H1 (cell line): ENCODE measurements around the gene FAM24B. TPM values are rescaled to one million over a fixed set of nuclear protein-coding genes. Genes with fewer than 3 reads are reported as not detected.

ENCODE experiments used
- CTCF ChIA-PET: fragments of 300-600 bp; sonication (Branson Sonifier 250); formaldehyde crosslinking; loops from one replicate; lab custom pipeline; 2021; ENCODE audit not compliant: partially characterized antibody; lab: Charles Lee
- POLR2A ChIA-PET: fragments of 300-600 bp; sonication (Branson Sonifier 250); formaldehyde crosslinking; loops from one replicate; lab custom pipeline; 2021; ENCODE audit warnings: inconsistent platforms; ENCODE audit not compliant: partially characterized antibody; lab: Charles Lee
- DNase-seq, 2 experiments: peaks; one replicate each; pipeline versions ENCODE4 v3.0.0 to v3.0.0-alpha.2; 2010 to 2022; ENCODE audit warnings: low spot score in 2 of 2, low read depth in 1 of 2, mixed read lengths in 1 of 2
- FAIRE-seq: peaks from 2 replicates; lab custom pipeline; 2011; peaks lifted over from hg19 to GRCh38; lab: Jason Lieb, UNC
- H2AFZ ChIP-seq: 2 replicates; pipeline ENCODE4 v1.8.1; 2012; ENCODE audit warnings: low read length, inconsistent platforms
- H2AK5ac ChIP-seq: 2 replicates; pipeline ENCODE4 v1.6.1; 2013; ENCODE audit warnings: low read depth, low read length
- H2BK120ac ChIP-seq: replicated peaks from 2 replicates; pipeline ENCODE3; 2013; ENCODE audit warnings: low read depth, low read length, inconsistent platforms
- H2BK12ac ChIP-seq: 2 replicates; pipeline ENCODE4 v1.6.1; 2013; ENCODE audit warnings: low read depth, low read length
- H2BK15ac ChIP-seq: 2 replicates; pipeline ENCODE4 v1.6.1; 2013; ENCODE audit warnings: low read length
- H2BK20ac ChIP-seq: 2 replicates; pipeline ENCODE4 v1.6.1; 2013; ENCODE audit warnings: low read length
- H2BK5ac ChIP-seq: 2 replicates; pipeline ENCODE4 v1.6.1; 2013; ENCODE audit warnings: low read depth, low read length
- H3K14ac ChIP-seq: 2 replicates; pipeline ENCODE4 v1.6.1; 2013; ENCODE audit warnings: inconsistent platforms; ENCODE audit not compliant: insufficient read length
- H3K18ac ChIP-seq: 2 replicates; pipeline ENCODE4 v1.6.1; 2013; ENCODE audit warnings: low read length; ENCODE audit errors: extremely low read depth
- H3K23ac ChIP-seq: 2 replicates; pipeline ENCODE4 v1.6.1; 2013; ENCODE audit warnings: inconsistent platforms; ENCODE audit not compliant: insufficient read length
- H3K23me2 ChIP-seq: 2 replicates; pipeline ENCODE4 v1.6.1; 2013; ENCODE audit warnings: low read depth, low read length
- H3K27ac ChIP-seq: 2 replicates; pipeline ENCODE4 v1.6.1; 2011; ENCODE audit warnings: low read depth, low read length, inconsistent platforms
- H3K27me3 ChIP-seq, 4 experiments: replicated peaks in 1 of 4; 1 replicate in 1 of 4; 2 replicates in 3 of 4; pipeline versions ENCODE4 v1.6.1 to v1.8.1; 2011 to 2013; ENCODE audit warnings: low read length in 3 of 4, mild to moderate bottlenecking in 3 of 4, inconsistent platforms in 2 of 4, mixed read lengths in 2 of 4, moderate library complexity in 1 of 4; ENCODE audit not compliant: control insufficient read depth in 3 of 4, insufficient read depth in 3 of 4; ENCODE audit errors: extremely low read depth in 1 of 4
- H3K36me3 ChIP-seq, 4 experiments: 2 replicates each; pipeline versions ENCODE4 v1.6.1 to v1.8.1; 2011 to 2013; ENCODE audit warnings: mild to moderate bottlenecking in 4 of 4, low read length in 3 of 4, moderate library complexity in 2 of 4, control low read depth in 1 of 4, inconsistent platforms in 1 of 4; ENCODE audit not compliant: insufficient read depth in 4 of 4, control insufficient read depth in 2 of 4
- H3K4ac ChIP-seq: replicated peaks from 2 replicates; pipeline ENCODE3; 2013; ENCODE audit warnings: low read length, low read depth, mixed read lengths, inconsistent platforms; ENCODE audit not compliant: insufficient read length
- H3K4me1 ChIP-seq, 4 experiments: replicated peaks in 1 of 4; 1 replicate in 1 of 4; 2 replicates in 3 of 4; pipeline versions ENCODE4 v1.6.1 to v1.8.1; 2011 to 2013; ENCODE audit warnings: low read length in 3 of 4, inconsistent platforms in 2 of 4, mixed read lengths in 1 of 4; ENCODE audit not compliant: insufficient read depth in 4 of 4, control insufficient read depth in 3 of 4
- H3K4me2 ChIP-seq, 2 experiments: 2 replicates each; pipeline versions ENCODE4 v1.6.1 to v1.8.1; 2011 to 2013; ENCODE audit warnings: low read depth in 2 of 2, low read length in 2 of 2, control low read depth in 1 of 2, inconsistent platforms in 1 of 2, mild to moderate bottlenecking in 1 of 2; ENCODE audit not compliant: insufficient read depth in 1 of 2
- H3K4me3 ChIP-seq, 4 experiments: fragments of 200-600, 300-600 bp in 1 of 4; sonication (generic), shearing (Covaris generic), sonication (Bioruptor Twin) in 1 of 4; 2 replicates each; pipeline versions ENCODE4 v1.5.1 to v1.8.1; 2011 to 2016; ENCODE audit warnings: low read length in 4 of 4, low read depth in 3 of 4, control low read depth in 2 of 4, inconsistent platforms in 2 of 4, mild to moderate bottlenecking in 2 of 4, mixed read lengths in 1 of 4, moderate library complexity in 1 of 4; ENCODE audit not compliant: insufficient read depth in 2 of 4; ENCODE audit errors: extremely low read depth in 1 of 4
- H3K56ac ChIP-seq: replicated peaks from 2 replicates; pipeline ENCODE3; 2013; ENCODE audit warnings: low read depth, mild to moderate bottlenecking, mixed read lengths, low read length, inconsistent platforms; ENCODE audit not compliant: insufficient read length
- H3K79me1 ChIP-seq: 2 replicates; pipeline ENCODE4 v1.6.1; 2013; ENCODE audit warnings: low read depth, low read length, control low read depth
- H3K79me2 ChIP-seq, 2 experiments: 2 replicates each; pipeline versions ENCODE4 v1.6.1 to v1.8.1; 2012 to 2013; ENCODE audit warnings: low read length in 2 of 2, mild to moderate bottlenecking in 2 of 2, inconsistent platforms in 1 of 2; ENCODE audit not compliant: insufficient read depth in 2 of 2, control insufficient read depth in 1 of 2
- H3K9ac ChIP-seq, 4 experiments: replicated peaks in 1 of 4; 1 replicate in 1 of 4; 2 replicates in 3 of 4; pipeline versions ENCODE4 v1.6.1 to v1.8.1; 2011 to 2013; ENCODE audit warnings: low read depth in 3 of 4, low read length in 3 of 4, control low read depth in 2 of 4, mild to moderate bottlenecking in 2 of 4, moderate library complexity in 2 of 4, inconsistent platforms in 1 of 4; ENCODE audit errors: extremely low read depth in 1 of 4
- H3K9me3 ChIP-seq, 2 experiments: 2 replicates each; pipeline versions ENCODE4 v1.6.1 to v1.8.1; 2012 to 2013; ENCODE audit warnings: mild to moderate bottlenecking in 2 of 2, moderate library complexity in 2 of 2, control low read depth in 1 of 2, inconsistent platforms in 1 of 2, low read depth in 1 of 2, low read length in 1 of 2, mixed read lengths in 1 of 2; ENCODE audit not compliant: insufficient read depth in 2 of 2
- H4K20me1 ChIP-seq, 2 experiments: replicated peaks in 1 of 2; 2 replicates each; pipeline versions ENCODE3 to v1.8.1; 2011 to 2013; ENCODE audit warnings: inconsistent platforms in 2 of 2, low read length in 2 of 2, mild to moderate bottlenecking in 1 of 2; ENCODE audit not compliant: insufficient read depth in 2 of 2, control insufficient read depth in 1 of 2
- H4K5ac ChIP-seq: 2 replicates; pipeline ENCODE4 v1.6.1; 2013; ENCODE audit warnings: low read length, low read depth, mixed read lengths, inconsistent platforms; ENCODE audit not compliant: insufficient read length
- H4K8ac ChIP-seq: 2 replicates; pipeline ENCODE4 v1.8.0; 2013; ENCODE audit warnings: mild to moderate bottlenecking, moderate library complexity, low read length, inconsistent platforms; ENCODE audit not compliant: insufficient read depth; ENCODE audit errors: extremely low read depth
- H4K91ac ChIP-seq: replicated peaks from 2 replicates; pipeline ENCODE3; 2013; ENCODE audit warnings: low read length, mixed read lengths, inconsistent platforms; ENCODE audit not compliant: insufficient read length
- CTBP2 ChIP-seq: IDR thresholded peaks from 2 replicates; pipeline ENCODE4 v1.7.0; 2011; ENCODE audit warnings: borderline replicate concordance, mild to moderate bottlenecking, moderate library complexity, mixed read lengths, low read length; ENCODE audit not compliant: insufficient read depth, insufficient read length
- EGR1 ChIP-seq: IDR thresholded peaks from 2 replicates; pipeline ENCODE4 v1.6.1; 2011; ENCODE audit warnings: low read depth, low read length, borderline replicate concordance
- GTF2F1 ChIP-seq: IDR thresholded peaks from 2 replicates; pipeline ENCODE4 v1.6.1; 2012; ENCODE audit warnings: low read depth, low read length, improper control_type of control experiment, borderline replicate concordance
- RXRA ChIP-seq: IDR thresholded peaks from 2 replicates; pipeline ENCODE4 v1.6.1; 2011; ENCODE audit warnings: low read depth, mild to moderate bottlenecking, low read length, moderate library complexity; ENCODE audit not compliant: insufficient read depth
- TEAD4 ChIP-seq: IDR thresholded peaks from 2 replicates; pipeline ENCODE4 v1.6.1; 2012; ENCODE audit warnings: low read depth, low read length, inconsistent platforms, mixed read lengths
- YY1 ChIP-seq: IDR thresholded peaks from 2 replicates; pipeline ENCODE4 v1.6.1; 2011; ENCODE audit warnings: low read depth, mild to moderate bottlenecking, low read length
- ZNF274 ChIP-seq: IDR thresholded peaks from 2 replicates; pipeline ENCODE4 v1.7.0; 2012; ENCODE audit warnings: low read length, borderline replicate concordance; ENCODE audit errors: extremely low read depth
- WGBS, 2 experiments: shearing (Covaris generic) in 1 of 2; methylation state at CpG; one replicate each; pipeline versions ENCODE4 v1.1.6 to v1.1.7; 2013 to 2015; ENCODE audit warnings: low lambda C conversion rate in 2 of 2, mixed read lengths in 2 of 2, inconsistent platforms in 1 of 2, low coverage in 1 of 2, missing lambda C conversion rate in 1 of 2; ENCODE audit not compliant: insufficient replicate concordance in 2 of 2, insufficient coverage in 1 of 2, insufficient read length in 1 of 2; ENCODE audit errors: extremely low coverage in 1 of 2, missing lambda C conversion rate in 1 of 2; 5-methylcytosine and 5-hydroxymethylcytosine counted together
- polyA plus RNA-seq, 7 experiments: library from polyadenylated mRNA; depleted of rRNA in 3 of 7; stranded (reverse) in 5 of 7; unstranded in 2 of 7; fragments of >200 nt in 5 of 7; fragments of 200-250 nt in 2 of 7; gene quantifications; 1 replicate in 5 of 7; 2 replicates in 1 of 7; 4 replicates in 1 of 7; pipeline versions ENCODE4 v1.2.1 to v1.2.3, GENCODE V29; 2011 to 2013; ENCODE audit warnings: missing spikeins in 2 of 7, mixed read lengths in 2 of 7
- total RNA-seq: library from RNA; stranded (reverse); fragmentation: NEBNext Ultra II Directional; extraction: Animal tissue kit (Norgen Biotek cat#: 25700); gene quantifications from 2 replicates; pipeline ENCODE4 v1.2.1, GENCODE V29; 2021
- TF ChIP-seq, protein P1 (sequence below): IDR thresholded peaks from 2 replicates; pipeline ENCODE4 v1.6.1; 2012; ENCODE audit warnings: inconsistent platforms
- TF ChIP-seq, protein P2 (sequence below): IDR thresholded peaks from 2 replicates; pipeline ENCODE4 v1.6.1; 2011; ENCODE audit warnings: low read length, improper control_type of control experiment

FAM24B gene
- total and polyA plus RNA-seq, 2 of the 8 experiments (the other 6 are each of a cell fraction or from before 2014, with no cell fraction given): 0.50 to 0.56 TPM

DNA sequence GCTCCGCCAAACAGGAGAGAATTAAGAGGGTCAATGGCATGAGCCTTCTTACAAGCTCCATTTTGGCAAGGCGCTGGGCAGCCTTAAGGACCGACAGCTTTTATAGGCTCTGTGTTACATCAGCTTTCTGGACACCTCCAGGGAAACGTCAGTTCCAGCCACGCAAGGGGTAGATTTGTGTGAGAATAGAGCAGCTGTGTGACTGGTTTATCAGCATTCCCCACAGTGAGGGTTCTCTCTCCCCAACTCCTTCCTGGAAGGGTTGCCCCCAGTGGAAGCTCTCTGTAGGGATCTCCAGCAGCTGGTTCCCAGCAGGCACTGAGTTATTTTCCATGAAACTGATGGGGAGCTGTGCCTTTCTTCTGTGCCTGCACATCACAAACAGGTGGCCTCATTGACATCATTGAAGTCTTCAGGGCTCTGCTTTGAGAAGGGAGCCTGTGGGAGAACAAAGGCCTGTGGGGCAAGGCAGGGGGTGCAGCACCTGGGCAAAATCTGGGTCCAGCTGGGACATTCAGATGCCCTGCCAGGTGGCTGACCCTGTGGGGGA, 33.5 kb downstream of the FAM24B start, which contains the start of gene CUZD1:
CUZD1 (minus strand) TSS at position 75 of the 550 bp plus-strand sequence; CDS start at position 61, 14 bp downstream.
- FAIRE-seq (peak; percentile 93), DNase-seq (peak in 1 of 2 experiments; percentile 57)
- Histone ChIP-seq H3K9me3 (peaks cover 6 to 12% of the 10 kb centered on the region in 2 experiments; a peak in 3 of 4 replicates), H3K9ac (no peak within 1 kb of the TSS; a peak in 2 of 7 replicates), H2AK5ac (0 out of 2 replicates have a peak within 1 kb of the TSS, but pooled peaks have one; percentile 93), H3K14ac (no peak within 1 kb of the TSS), H3K36me3 (peaks cover 0 to 16% (median 1%) of the 10 kb centered on the region in 4 experiments; a peak in 4 of 8 replicates), H2BK5ac (peak within 1 kb of the TSS; percentile 78; the same call in 1 of the 2 replicates), H3K4me1 (peaks cover 0 to 11% (median 6%) of the 10 kb centered on the region in 4 experiments; a peak in 4 of 7 replicates), H3K27ac (peak within 1 kb of the TSS; percentile 65; the same call in 1 of the 2 replicates), H3K79me1 (no peaks in the 10 kb centered on the region), H4K5ac (peak within 1 kb of the TSS; percentile 4), H3K23me2 (no peaks in the 10 kb centered on the region), H2AFZ (no peak within 1 kb of the TSS), H2BK15ac (no peak within 1 kb of the TSS), H3K23ac (no peak within 1 kb of the TSS), H3K4me3 (peak within 1 kb of the TSS in 1 of 4 experiments; percentile 46; a peak in 2 of 8 replicates), H3K56ac (peak within 1 kb of the TSS; percentile 54), H4K20me1 (no peaks in the 10 kb centered on the region), H3K27me3 (no peaks in the 10 kb centered on the region), H3K18ac (peak within 1 kb of the TSS; percentile 85; the same call in 1 of the 2 replicates), H3K79me2 (no peaks in the 10 kb centered on the region; a peak in 1 of 4 replicates), H3K4me2 (peak within 1 kb of the TSS; percentile 29 to 56; a peak in 3 of 4 replicates), H2BK120ac (peak within 1 kb of the TSS; percentile 93), H4K91ac (peak within 1 kb of the TSS; percentile 78), H2BK20ac (peak within 1 kb of the TSS; percentile 82; the same call in 1 of the 2 replicates), H4K8ac (no peak within 1 kb of the TSS), H2BK12ac (peak within 1 kb of the TSS; percentile 50; the same call in 1 of the 2 replicates), H3K4ac (no peak within 1 kb of the TSS)
- ChIA-PET CTCF (interaction anchor here (0.6 to 1.7 kb wide), 3 partner anchors 8 to 165 kb away, joined by 3 read pairs; no protein-coding TSS in a partner anchor), POLR2A (interaction anchor here (1.1 to 2.6 kb wide), 9 partner anchors 8 to 164 kb away, joined by 3 to 22 read pairs (median 4); partner anchors contain the start of genes ACADSB, C10orf88 and FAM24B)
- WGBS, 2 experiments: 47% methylated on average over 5 of the region's 5 CpGs; no CpG with 5 or more reads in 1 of the 2 experiments
- peak; percentile 90 for TF ChIP-seq TEAD4
- TF ChIP-seq GTF2F1: no peak; the same call in 1 of the 2 replicates
- TF ChIP-seq, protein P1, sequence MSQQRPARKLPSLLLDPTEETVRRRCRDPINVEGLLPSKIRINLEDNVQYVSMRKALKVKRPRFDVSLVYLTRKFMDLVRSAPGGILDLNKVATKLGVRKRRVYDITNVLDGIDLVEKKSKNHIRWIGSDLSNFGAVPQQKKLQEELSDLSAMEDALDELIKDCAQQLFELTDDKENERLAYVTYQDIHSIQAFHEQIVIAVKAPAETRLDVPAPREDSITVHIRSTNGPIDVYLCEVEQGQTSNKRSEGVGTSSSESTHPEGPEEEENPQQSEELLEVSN: peak; percentile 19; the same call in 1 of the 2 replicates
- TF ChIP-seq EGR1: no peak
- peak; percentile 81 for TF ChIP-seq CTBP2
- TF ChIP-seq ZNF274: no peak
- peak; percentile 59; the same call in 1 of the 2 replicates for TF ChIP-seq YY1
- TF ChIP-seq, protein P2, sequence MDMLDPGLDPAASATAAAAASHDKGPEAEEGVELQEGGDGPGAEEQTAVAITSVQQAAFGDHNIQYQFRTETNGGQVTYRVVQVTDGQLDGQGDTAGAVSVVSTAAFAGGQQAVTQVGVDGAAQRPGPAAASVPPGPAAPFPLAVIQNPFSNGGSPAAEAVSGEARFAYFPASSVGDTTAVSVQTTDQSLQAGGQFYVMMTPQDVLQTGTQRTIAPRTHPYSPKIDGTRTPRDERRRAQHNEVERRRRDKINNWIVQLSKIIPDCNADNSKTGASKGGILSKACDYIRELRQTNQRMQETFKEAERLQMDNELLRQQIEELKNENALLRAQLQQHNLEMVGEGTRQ: no peak
- TF ChIP-seq RXRA: 0 out of 2 replicates have a peak, but pooled peaks have one; percentile 20
